GM03348 (cell line): Measurements from ENCODE around the gene CNTN3.

Experiments
- DNase-seq: peaks from one replicate; pipeline ENCODE4 v3.0.0; 2012; ENCODE audit warnings: low spot score

CNTN3 gene

GRCh38 chr3:74614107-74614967 is at the start of gene CNTN3:
Gene CNTN3, minus strand, starts transcription at chr3:74614659. Its CDS starts 93,547 bp downstream, at chr3:74521112.
- DNase-seq, result peak; percentile 88

GRCh38 chr3:74663178-74663577 is 48.7 kb upstream of the CNTN3 start:
- DNase-seq, result no peak

GRCh38 chr3:74661672-74662071 is 47.2 kb upstream of the CNTN3 start:
- DNase-seq, result no peak

GRCh38 chr3:74651885-74652284 is 37.4 kb upstream of the CNTN3 start:
- DNase-seq, result no peak

GRCh38 chr3:74651292-74651691 is 36.8 kb upstream of the CNTN3 start:
- DNase-seq, result no peak

- DNase-seq, result no peak
These were observed 33.6 kb upstream of the CNTN3 start for GRCh38 chr3:74648107-74648506.

GRCh38 chr3:74646094-74646493 is 31.6 kb upstream of the CNTN3 start:
- no peak for DNase-seq

GRCh38 chr3:74643636-74644035 is 29.2 kb upstream of the CNTN3 start:
- DNase-seq, result peak; percentile 27

- DNase-seq, result no peak
These were observed 28.4 kb upstream of the CNTN3 start for GRCh38 chr3:74642876-74643275.

- DNase-seq, result no peak
These were observed 25.8 kb upstream of the CNTN3 start for GRCh38 chr3:74640211-74640610.

GRCh38 chr3:74639681-74640080 is 25.2 kb upstream of the CNTN3 start:
- no peak for DNase-seq

- DNase-seq, result no peak
These were observed 22.5 kb upstream of the CNTN3 start for GRCh38 chr3:74636981-74637380.

GRCh38 chr3:74633021-74633420 is 18.6 kb upstream of the CNTN3 start:
- DNase-seq, result peak; percentile 27

- peak; percentile 28 for DNase-seq
These were observed 17.1 kb upstream of the CNTN3 start for GRCh38 chr3:74631351-74632140.

GRCh38 chr3:74630602-74631001 is 16.1 kb upstream of the CNTN3 start:
- DNase-seq, result peak; percentile 54

- DNase-seq, result no peak
These were observed 11.6 kb upstream of the CNTN3 start for GRCh38 chr3:74626011-74626410.

- peak; percentile 66 for DNase-seq
These were observed 9.8 kb upstream of the CNTN3 start for GRCh38 chr3:74624301-74624700.

- no peak for DNase-seq
These were observed 8.9 kb upstream of the CNTN3 start for GRCh38 chr3:74623261-74623836.

GRCh38 chr3:74621581-74621980 is 7.1 kb upstream of the CNTN3 start:
- DNase-seq, result no peak

- no peak for DNase-seq
These were observed 3.3 kb upstream of the CNTN3 start for GRCh38 chr3:74617776-74618175.

- DNase-seq, result no peak
These were observed 845 bp downstream of the CNTN3 start for GRCh38 chr3:74613521-74614106.

GRCh38 chr3:74613060-74613459 is 1.4 kb downstream of the CNTN3 start:
- DNase-seq, result peak; percentile 46
